Glutamatergic neuron (in vitro differentiated cells): ENCODE results near the gene ZNF324. TPM values are rescaled to one million over a fixed set of nuclear protein-coding genes. Genes with fewer than 3 reads are reported as not detected.
"Not testable (repeated sequence)": the region's sequence is repeated elsewhere in the genome, so short reads cannot be mapped to it uniquely, and the experiment has no call there.

Source experiments
- DNase-seq: peaks from one replicate; pipeline ENCODE4 v3.0.0; 2022
- H3K27ac Mint-ChIP-seq: one replicate; pipeline ENCODE4 v1.8.0; 2020; ENCODE audit warnings: mild to moderate bottlenecking, mixed read lengths, inconsistent platforms; ENCODE audit not compliant: unreplicated experiment
- H3K27me3 Mint-ChIP-seq: one replicate; pipeline ENCODE4 v1.8.0; 2020; ENCODE audit warnings: mild to moderate bottlenecking, moderate library complexity, mixed read lengths, inconsistent platforms; ENCODE audit not compliant: unreplicated experiment
- H3K36me3 Mint-ChIP-seq: one replicate; pipeline ENCODE4 v1.8.0; 2020; ENCODE audit warnings: mild to moderate bottlenecking, mixed read lengths, inconsistent platforms; ENCODE audit not compliant: unreplicated experiment
- H3K4me1 Mint-ChIP-seq: one replicate; pipeline ENCODE4 v1.8.0; 2020; ENCODE audit warnings: mild to moderate bottlenecking, low read depth, mixed read lengths, inconsistent platforms; ENCODE audit not compliant: unreplicated experiment
- H3K4me3 Mint-ChIP-seq: one replicate; pipeline ENCODE4 v1.8.0; 2020; ENCODE audit warnings: mild to moderate bottlenecking, mixed read lengths, inconsistent platforms; ENCODE audit not compliant: unreplicated experiment
- H3K9me3 Mint-ChIP-seq: one replicate; pipeline ENCODE4 v1.8.0; 2020; ENCODE audit warnings: mild to moderate bottlenecking, moderate library complexity, mixed read lengths, inconsistent platforms; ENCODE audit not compliant: unreplicated experiment
- CTCF ChIP-seq: fragments of 200-600 bp; sonication (generic); IDR thresholded peaks from one replicate; pipeline ENCODE4 v1.5.0; 2021; ENCODE audit not compliant: partially characterized antibody, unreplicated experiment
- total RNA-seq: library from RNA; stranded (reverse); fragmentation: NEBNext Ultra II Directional; extraction: Animal tissue kit (Norgen Biotek cat#: 25700); gene quantifications from one replicate; pipeline ENCODE4 v1.2.1, GENCODE V29; 2021; ENCODE audit not compliant: unreplicated experiment

ZNF324 gene
- total RNA-seq, 1 donor from 2014 or later, result 15.8 TPM

- no peaks in the 10 kb centered on the region for H3K9me3 Mint-ChIP-seq
- peak overlapping the region; percentile 79 for H3K4me3 Mint-ChIP-seq
- TF ChIP-seq CTCF, result no peak
- DNase-seq, result no peak
- H3K27me3 Mint-ChIP-seq, result peaks cover 7% of the 10 kb centered on the region
- H3K4me1 Mint-ChIP-seq, result peaks cover 5% of the 10 kb centered on the region
- peak overlapping the region; percentile 52 for H3K27ac Mint-ChIP-seq
- H3K36me3 Mint-ChIP-seq, result no peaks in the 10 kb centered on the region
These were observed 656 bp upstream of the ZNF324 start for GRCh38 chr19:58466089-58466759.

GRCh38 chr19:58468216-58468839, 1.4 kb downstream of the ZNF324 start:
- no peak overlapping the region for H3K27ac Mint-ChIP-seq
- no peak for DNase-seq
- H3K4me3 Mint-ChIP-seq, result peak overlapping the region; percentile 87
- peaks cover 7% of the 10 kb centered on the region for H3K27me3 Mint-ChIP-seq
- no peak for TF ChIP-seq CTCF
- H3K4me1 Mint-ChIP-seq, result peaks cover 5% of the 10 kb centered on the region
- peaks cover 2% of the 10 kb centered on the region for H3K9me3 Mint-ChIP-seq
- H3K36me3 Mint-ChIP-seq, result no peaks in the 10 kb centered on the region

- Mint-ChIP-seq H3K36me3 (no peaks in the 10 kb centered on the region), H3K27ac (no peak overlapping the region), H3K9me3 (peaks cover 4% of the 10 kb centered on the region), H3K27me3 (peaks cover 11% of the 10 kb centered on the region), H3K4me1 (peaks cover 5% of the 10 kb centered on the region), H3K4me3 (no peak overlapping the region)
- DNase-seq, result no peak
- no peak for TF ChIP-seq CTCF
These were observed 2.5 kb downstream of the ZNF324 start for GRCh38 chr19:58469241-58470013.

- H3K4me3 Mint-ChIP-seq, H3K27ac Mint-ChIP-seq, H3K4me1 Mint-ChIP-seq, DNase-seq, H3K9me3 Mint-ChIP-seq, H3K36me3 Mint-ChIP-seq: not testable (repeated sequence)
- peaks cover 15% of the 10 kb centered on the region for H3K27me3 Mint-ChIP-seq
These were observed 4.1 kb downstream of the ZNF324 start for GRCh38 chr19:58470837-58471543.

- DNase-seq, result no peak
- Mint-ChIP-seq H3K4me1 (peaks cover 6% of the 10 kb centered on the region), H3K36me3 (no peaks in the 10 kb centered on the region), H3K4me3 (no peak overlapping the region), H3K27ac (no peak overlapping the region), H3K9me3 (peaks cover 7% of the 10 kb centered on the region), H3K27me3 (peaks cover 16% of the 10 kb centered on the region)
- no peak for TF ChIP-seq CTCF
These were observed 4.9 kb downstream of the ZNF324 start for GRCh38 chr19:58471736-58472135.
